ENCODE measurements around the gene SNCB.

- TF ChIP-seq CTCF (IDR thresholded peaks at IDR 0.05; ENCODE audit: low read length), result no peak
- TF ChIP-seq EZH2 (optimal IDR thresholded peaks at IDR 0.05; ENCODE audit: low read depth, low read length), result no peak
- no peak for TF ChIP-seq EZH2phosphoT487 (IDR thresholded peaks at IDR 0.05; ENCODE audit: low read length)
These were observed 5.4 kb downstream of the SNCB start for GRCh38 chr5:176624938-176625337.

Data from MM.1S (cell line).